Right renal pelvis (tissue), 4 donors: ENCODE measurements around the gene SAMD11. TPM values are rescaled to one million over a fixed set of nuclear protein-coding genes. Genes with fewer than 3 reads are reported as not detected.
A peak's percentile ranks its signal among the peaks of the same experiment; 100 is the strongest.
"Not testable (repeated sequence)": the region's sequence is repeated elsewhere in the genome, so short reads cannot be mapped to it uniquely, and the experiment has no call there.

Experiments used
- DNase-seq, 4 donors: peaks; one replicate each; pipeline ENCODE4 v3.0.0-alpha.2; 2013; ENCODE audit warnings: low read depth in 4 of 4, low spot score in 3 of 4, missing footprints in 1 of 4
- polyA plus RNA-seq, 4 donors: library from polyadenylated mRNA; unstranded; fragments of 120-200 nt; gene quantifications; one replicate each; pipeline ENCODE4 v1.2.1, GENCODE V29; 2013; ENCODE audit not compliant: insufficient read length in 4 of 4

SAMD11 gene
- polyA plus RNA-seq, 4 donors, result 54.0 to 86.3 (median 65.2) TPM

- DNase-seq, result no peak
These were observed 19.3 kb downstream of the SAMD11 start for GRCh38 chr1:942864-943533.

DNA sequence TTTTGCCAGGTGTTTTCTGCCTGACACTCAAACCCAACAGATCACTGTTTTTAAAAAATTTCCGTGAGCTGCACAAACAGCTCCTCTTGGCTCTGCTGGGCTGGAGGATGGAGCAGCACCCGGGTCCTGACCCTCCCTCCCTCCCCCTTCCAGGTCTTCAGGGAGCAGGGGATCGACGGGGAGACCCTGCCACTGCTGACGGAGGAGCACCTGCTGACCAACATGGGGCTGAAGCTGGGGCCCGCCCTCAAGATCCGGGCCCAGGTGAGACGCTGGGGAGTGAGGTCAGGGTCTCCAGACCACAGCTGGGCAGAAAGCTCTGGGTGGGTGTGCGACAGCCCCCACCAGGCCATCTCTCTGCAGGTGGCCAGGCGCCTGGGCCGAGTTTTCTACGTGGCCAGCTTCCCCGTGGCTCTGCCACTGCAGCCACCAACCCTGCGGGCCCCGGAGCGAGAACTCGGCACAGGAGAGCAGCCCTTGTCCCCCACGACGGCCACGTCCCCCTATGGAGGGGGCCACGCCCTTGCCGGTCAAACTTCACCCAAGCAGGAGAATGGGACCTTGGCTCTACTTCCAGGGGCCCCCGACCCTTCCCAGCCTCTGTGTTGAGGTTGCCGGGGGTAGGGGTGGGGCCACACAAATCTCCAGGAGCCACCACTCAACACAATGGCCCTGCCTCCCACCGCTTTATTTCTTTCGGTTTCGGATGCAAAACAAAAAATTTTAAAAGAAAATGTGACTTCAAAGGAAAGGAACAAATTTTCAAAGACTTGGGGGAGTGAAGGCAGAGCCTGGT is 20.0 kb downstream of the SAMD11 start:
- no peak for DNase-seq

- DNase-seq, result peak in 3 of 4 donors; percentile 77 to 83 (median 82)
These were observed 20.9 kb downstream of the SAMD11 start for GRCh38 chr1:944341-945325.

DNA sequence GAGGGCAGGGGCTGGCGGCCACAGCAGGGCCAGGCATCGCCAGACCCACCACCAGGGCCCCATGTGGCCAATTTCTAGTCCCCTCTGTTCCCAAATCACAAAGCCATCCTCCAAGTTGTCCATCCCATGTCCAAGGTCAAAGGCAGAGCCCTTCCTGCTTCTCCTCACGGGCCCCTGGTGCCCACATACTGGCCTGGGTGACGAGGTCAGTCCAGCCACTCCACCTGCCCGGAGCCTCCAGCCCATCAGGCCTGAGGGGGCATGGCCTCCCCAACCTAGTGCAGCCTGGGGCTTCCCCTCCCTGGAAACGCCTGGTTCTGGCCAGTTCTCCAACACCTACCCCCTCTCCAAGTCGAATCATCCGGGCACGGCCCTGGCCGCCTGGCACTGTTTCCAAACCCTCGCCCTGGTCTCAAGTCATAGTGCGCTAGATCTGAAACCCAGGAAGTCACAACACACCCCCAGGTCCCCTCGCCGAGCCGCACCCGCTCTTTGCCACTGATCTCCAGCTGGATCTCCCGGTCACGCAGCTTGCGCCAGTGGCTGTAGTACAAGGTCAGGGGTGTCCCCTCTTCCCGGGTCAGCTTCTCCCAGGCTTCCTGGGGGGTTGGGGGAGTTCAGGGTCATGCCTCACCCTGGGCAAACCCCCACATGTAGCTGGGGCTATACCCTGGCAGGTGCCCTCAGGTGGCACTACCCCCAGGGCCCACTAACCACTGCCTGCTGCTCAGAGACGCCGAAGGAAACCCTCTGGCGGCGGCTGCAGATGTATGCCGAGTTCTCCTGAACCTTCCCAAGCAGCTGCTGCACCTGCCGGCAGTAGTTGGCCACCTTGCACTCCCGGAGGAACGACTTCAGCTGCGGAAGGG is 22.2 kb downstream of the SAMD11 start:
- no peak for DNase-seq

DNA sequence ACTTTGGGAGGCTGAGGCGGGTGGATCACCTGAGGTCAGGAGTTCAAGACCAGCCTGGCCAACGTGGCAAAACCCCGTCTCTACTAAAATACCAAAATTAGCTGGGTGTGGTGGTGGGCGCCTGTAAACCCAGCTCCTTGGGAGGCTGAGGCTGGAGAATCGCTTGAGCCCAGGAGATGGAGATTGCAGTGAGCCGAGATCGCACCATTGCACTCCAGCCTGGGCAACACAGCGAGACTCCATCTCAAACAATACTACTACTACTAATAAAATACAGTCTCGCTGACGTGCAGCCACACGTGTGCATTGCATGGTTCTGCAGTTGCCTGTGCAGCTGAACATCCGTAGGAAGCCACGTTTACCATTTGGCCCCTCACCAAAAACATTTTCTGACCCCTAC is 23.1 kb downstream of the SAMD11 start:
- DNase-seq, result not testable (repeated sequence)

DNA sequence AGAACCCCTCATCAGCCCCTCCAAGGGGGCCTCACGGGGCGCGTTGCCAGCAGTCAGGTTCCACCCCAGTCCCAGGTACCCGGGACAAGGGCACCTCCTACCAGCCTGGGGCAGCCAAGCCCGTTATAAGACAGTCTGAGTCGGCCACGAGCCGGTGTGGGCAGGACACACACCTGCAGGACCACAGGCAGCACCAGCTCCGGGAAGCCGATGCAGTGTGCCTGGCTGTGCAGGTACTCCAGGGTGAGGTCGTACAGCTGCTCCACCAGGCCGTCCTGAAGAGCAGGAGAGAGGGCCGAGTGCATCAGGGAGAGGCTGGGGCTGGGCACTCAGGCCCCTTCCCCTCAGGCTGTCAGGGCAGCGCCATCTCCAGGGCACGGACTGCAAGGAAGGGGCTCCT is 24.2 kb downstream of the SAMD11 start:
- DNase-seq, result no peak

DNA sequence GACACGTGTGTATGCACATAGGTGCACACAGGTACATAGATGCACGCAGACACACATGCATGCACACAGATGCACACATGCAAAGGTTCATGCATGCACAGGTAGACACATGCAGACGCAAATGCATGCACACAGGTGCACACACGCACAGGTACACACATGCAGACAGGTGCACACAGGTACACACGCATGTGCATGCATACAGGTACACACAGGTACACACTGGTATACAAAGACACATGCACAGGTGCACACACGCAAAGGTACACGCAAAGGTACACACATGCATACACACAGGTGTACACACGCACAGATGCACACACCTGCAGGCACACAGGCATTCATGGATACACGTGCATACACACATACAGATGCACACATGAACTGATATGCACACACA is 26.5 kb downstream of the SAMD11 start:
- no peak for DNase-seq

DNA sequence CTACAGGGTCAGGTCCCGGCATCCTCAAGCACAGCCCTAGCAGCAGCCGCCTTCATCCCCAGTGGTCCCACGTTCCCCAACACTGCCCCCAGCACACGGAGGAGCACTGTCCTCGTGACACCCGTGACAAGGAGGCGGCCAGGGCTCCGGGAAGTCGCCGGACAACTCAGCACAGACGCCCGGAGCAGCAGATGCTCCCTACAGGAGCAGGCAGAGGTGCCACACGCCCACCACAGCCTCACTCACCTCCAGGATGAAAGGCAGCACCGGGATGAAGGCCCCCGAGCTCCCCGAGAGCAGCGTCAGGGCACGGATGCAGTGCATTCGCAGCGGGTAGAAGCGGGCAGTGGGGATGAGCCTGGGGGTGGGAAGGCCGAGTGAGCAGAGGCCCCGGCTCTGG is 27.2 kb downstream of the SAMD11 start:
- no peak for DNase-seq

GRCh38 chr1:951364-951763 is 27.6 kb downstream of the SAMD11 start:
- DNase-seq, result no peak

- no peak for DNase-seq
These were observed 28.5 kb downstream of the SAMD11 start for GRCh38 chr1:952201-952600.

- no peak for DNase-seq
These were observed 28.9 kb downstream of the SAMD11 start for GRCh38 chr1:952603-953002.

DNA sequence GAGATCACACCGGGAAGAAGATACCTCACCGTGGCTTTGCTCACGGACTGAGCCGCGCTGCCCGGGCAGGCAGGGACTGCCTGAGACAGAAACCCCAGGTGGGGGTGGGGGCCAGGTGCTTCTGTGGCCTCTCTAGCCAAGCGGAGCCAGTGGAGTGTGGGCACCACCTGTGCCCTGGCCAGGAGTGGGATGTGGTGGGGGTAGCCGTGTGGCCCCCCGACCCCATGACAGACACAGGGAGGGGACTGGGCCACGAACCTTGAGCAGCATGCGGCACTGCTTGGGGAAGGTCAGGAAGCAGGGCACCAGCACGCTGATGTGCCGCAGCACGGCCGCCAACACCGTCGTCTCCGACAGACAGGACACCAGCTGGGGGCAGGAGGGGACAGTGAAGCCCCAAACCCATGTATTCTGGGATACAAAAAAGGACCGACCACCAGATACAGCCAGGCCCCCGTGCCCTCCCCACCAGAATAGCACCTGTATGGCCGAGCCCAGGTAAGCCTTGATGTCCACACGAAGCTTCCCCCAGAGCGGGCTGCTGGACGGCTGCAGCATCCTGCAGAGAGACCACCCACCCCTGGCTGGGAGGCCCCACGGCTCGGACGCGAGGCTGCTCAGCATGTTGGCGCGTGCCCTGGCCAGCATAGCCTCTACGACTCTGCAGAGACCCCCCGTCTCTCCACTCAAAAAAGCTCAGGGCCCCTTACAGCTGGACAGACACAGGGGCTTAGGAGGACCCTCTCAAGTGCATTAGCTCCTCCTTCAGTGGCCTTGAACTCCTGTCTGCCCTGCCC is 30.0 kb downstream of the SAMD11 start:
- DNase-seq, result no peak

DNA sequence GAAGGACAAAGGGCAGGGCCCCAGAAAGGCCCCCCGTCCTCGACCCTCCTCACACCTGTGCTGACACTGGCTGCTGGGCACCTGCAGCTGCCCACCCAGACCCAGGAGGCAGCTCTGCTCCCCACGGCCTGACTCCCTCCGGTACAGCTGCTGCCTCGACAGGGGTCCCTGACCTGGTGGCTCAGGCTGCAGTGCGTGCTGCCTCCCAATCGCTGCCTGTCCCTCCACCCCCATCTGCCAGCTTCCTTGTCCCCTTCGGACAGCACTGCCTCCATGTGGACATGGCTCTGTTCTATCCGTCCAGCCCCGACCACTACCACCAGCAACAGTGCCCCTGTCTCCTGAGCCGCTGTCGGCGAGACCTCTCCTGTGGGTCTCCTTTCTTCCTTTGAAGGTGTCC is 31.2 kb downstream of the SAMD11 start:
- no peak for DNase-seq

GRCh38 chr1:955474-955873 is 31.8 kb downstream of the SAMD11 start:
- DNase-seq, result no peak

GRCh38 chr1:956636-957035 is 32.9 kb downstream of the SAMD11 start:
- DNase-seq, result no peak

- peak in 3 of 4 donors; percentile 74 to 78 (median 77) for DNase-seq
These were observed 35.4 kb downstream of the SAMD11 start, which contains the start of gene NOC2L for GRCh38 chr1:958823-959730. Gene NOC2L, minus strand, starts transcription at chr1:959256. Its CDS starts 16 bp downstream, at chr1:959240.

DNA sequence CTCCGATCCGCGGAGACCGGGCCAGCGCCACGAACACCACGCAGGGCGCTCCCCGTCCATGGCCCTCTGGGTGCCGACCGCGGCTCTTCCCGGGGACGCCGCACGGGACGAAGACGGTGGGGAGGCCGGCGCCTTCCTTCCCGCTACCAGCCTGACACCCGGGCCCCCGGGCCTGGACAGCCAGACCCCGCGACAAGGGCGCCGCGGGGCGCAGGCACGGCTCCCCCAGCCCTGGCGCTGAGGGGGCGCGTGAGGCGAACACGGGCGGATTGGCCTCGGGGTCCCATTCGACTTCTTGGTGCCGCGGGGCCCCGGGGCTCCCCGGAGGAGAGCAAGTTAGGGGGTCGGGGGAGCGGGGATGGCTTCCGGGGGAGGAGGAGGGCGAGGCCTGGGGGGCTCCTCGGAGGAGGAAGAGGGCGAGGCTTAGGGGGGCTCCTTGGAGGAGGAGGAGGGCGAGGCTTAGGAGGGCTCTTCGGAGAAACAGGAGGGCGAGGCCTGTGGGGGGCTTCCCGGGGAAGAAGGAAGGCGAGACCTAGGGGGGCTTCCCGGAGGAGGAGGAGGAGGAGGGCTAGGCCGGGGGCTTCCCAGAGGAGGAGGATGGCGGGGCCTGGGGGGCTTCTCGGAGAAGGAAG is 36.1 kb downstream of the SAMD11 start:
- no peak for DNase-seq
